Heart left ventricle (tissue), 13 donors: ENCODE results near the gene SYNRG.

Experiments
- POLR2A ChIP-seq, 2 donors: fragments of 450-650 bp; IDR thresholded peaks; one replicate each; pipeline ENCODE4 v1.6.1; 2017; ENCODE audit warnings: antibody characterized with exemption in 2 of 2, mild to moderate bottlenecking in 2 of 2, moderate library complexity in 2 of 2
- TF ChIP-seq, protein P1 (sequence below), 12 donors: fragments of 200-600 bp; sonication (generic) in 4 of 12; IDR thresholded peaks; one replicate each; pipeline versions ENCODE4 v1.5.0 to v1.8.0; 2018 to 2022; ENCODE audit warnings: antibody characterized with exemption in 12 of 12, mild to moderate bottlenecking in 5 of 12
- donor health status: ischemic (EF 13 %, LVEDD 7.1; RV severe dilation, severe dysfunction).
- donor health status: DM: no; HTN: yes; CAD: no.
- donor health status: DM: no; HTN: no; CAD: no.
- donor health status: ischemic (EF 25% LVEDD 6.9; RV normal size, moderate dysfunction).
- donor health status: ischemic (EF 25% LVEDD 5.7; RV mildly dilated, moderate dysfunction).
- donor health status: ischemic (EF 35%, LVEDD 5.7; RV mildly dilated, moderate dysfunction).
- donor health status: nonischemic (EF 11% LVEDD 7.7; RV severe dilation, severe dysfunction).
- donor health status: DM: yes; HTN: yes; CAD: no.
- donor health status: PGD.
- donor health status: ischemic (EF 29% LVEDD 5.4; RV normal size, mild dysfunction).
- donor health status: nonischemic (EF 23%, LVEDD 6.1; RV moderate dilation, normal function).

DNA sequence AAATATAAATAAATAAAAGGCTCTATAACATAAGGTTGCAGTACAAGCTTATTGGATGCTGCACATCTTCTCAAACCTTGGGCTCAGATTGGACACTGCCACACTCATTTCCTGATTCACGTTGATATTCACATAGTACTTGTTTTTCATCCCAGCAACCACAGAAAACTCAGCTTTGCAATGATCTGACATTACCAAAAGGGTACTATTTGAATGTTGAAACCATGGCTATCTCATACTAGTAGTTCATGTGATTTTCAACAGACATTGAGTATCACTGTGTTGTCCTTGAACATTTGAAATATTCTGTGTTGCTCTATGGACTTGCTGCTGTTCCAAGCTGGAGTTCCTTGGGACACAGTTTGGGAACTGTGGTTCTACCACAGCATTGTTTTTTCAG lies 48.0 kb upstream of the SYNRG start:
- TF ChIP-seq, protein P1, sequence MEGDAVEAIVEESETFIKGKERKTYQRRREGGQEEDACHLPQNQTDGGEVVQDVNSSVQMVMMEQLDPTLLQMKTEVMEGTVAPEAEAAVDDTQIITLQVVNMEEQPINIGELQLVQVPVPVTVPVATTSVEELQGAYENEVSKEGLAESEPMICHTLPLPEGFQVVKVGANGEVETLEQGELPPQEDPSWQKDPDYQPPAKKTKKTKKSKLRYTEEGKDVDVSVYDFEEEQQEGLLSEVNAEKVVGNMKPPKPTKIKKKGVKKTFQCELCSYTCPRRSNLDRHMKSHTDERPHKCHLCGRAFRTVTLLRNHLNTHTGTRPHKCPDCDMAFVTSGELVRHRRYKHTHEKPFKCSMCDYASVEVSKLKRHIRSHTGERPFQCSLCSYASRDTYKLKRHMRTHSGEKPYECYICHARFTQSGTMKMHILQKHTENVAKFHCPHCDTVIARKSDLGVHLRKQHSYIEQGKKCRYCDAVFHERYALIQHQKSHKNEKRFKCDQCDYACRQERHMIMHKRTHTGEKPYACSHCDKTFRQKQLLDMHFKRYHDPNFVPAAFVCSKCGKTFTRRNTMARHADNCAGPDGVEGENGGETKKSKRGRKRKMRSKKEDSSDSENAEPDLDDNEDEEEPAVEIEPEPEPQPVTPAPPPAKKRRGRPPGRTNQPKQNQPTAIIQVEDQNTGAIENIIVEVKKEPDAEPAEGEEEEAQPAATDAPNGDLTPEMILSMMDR (IDR thresholded peaks at IDR 0.05), result no peak
- TF ChIP-seq POLR2A (IDR thresholded peaks at IDR 0.05), result no peak
